ENCODE measurements around the gene DNM3. TPM values are rescaled to one million over a fixed set of nuclear protein-coding genes. Genes with fewer than 3 reads are reported as not detected.
"Not testable (repeated sequence)": the region's sequence is repeated elsewhere in the genome, so short reads cannot be mapped to it uniquely, and the experiment has no call there.

DNM3 gene
- total and polyA plus RNA-seq, 10 of the 15 experiments (the other 5 are each of a cell fraction or from before 2014, with no cell fraction given), result 0.03 to 1.5 (median 0.08) TPM; not detected in 3

DNA sequence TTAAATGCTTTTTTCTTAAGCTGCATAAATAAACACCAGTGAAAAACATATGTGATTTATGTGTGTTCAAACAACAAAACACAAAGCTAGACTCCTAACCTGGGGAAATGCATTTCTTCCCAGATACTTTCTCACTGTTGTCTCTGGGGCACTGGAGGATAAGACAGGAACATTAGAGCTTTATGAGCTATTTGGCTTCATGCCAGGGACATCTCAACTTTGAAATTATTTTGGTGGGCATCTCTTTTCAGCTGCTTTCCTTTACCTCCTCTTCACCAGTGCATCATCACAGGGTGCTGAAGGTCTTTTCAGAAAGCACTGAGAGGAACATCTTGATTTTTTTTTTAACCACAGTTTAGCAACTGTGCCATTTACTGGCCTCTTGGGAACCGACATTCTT lies 212.9 kb downstream of the DNM3 start (continued):
- TF ChIP-seq, protein P1, sequence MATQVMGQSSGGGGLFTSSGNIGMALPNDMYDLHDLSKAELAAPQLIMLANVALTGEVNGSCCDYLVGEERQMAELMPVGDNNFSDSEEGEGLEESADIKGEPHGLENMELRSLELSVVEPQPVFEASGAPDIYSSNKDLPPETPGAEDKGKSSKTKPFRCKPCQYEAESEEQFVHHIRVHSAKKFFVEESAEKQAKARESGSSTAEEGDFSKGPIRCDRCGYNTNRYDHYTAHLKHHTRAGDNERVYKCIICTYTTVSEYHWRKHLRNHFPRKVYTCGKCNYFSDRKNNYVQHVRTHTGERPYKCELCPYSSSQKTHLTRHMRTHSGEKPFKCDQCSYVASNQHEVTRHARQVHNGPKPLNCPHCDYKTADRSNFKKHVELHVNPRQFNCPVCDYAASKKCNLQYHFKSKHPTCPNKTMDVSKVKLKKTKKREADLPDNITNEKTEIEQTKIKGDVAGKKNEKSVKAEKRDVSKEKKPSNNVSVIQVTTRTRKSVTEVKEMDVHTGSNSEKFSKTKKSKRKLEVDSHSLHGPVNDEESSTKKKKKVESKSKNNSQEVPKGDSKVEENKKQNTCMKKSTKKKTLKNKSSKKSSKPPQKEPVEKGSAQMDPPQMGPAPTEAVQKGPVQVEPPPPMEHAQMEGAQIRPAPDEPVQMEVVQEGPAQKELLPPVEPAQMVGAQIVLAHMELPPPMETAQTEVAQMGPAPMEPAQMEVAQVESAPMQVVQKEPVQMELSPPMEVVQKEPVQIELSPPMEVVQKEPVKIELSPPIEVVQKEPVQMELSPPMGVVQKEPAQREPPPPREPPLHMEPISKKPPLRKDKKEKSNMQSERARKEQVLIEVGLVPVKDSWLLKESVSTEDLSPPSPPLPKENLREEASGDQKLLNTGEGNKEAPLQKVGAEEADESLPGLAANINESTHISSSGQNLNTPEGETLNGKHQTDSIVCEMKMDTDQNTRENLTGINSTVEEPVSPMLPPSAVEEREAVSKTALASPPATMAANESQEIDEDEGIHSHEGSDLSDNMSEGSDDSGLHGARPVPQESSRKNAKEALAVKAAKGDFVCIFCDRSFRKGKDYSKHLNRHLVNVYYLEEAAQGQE (IDR thresholded peaks at IDR 0.05; ENCODE audit: low read depth, low read length), result no peak
- TF ChIP-seq, protein P2, sequence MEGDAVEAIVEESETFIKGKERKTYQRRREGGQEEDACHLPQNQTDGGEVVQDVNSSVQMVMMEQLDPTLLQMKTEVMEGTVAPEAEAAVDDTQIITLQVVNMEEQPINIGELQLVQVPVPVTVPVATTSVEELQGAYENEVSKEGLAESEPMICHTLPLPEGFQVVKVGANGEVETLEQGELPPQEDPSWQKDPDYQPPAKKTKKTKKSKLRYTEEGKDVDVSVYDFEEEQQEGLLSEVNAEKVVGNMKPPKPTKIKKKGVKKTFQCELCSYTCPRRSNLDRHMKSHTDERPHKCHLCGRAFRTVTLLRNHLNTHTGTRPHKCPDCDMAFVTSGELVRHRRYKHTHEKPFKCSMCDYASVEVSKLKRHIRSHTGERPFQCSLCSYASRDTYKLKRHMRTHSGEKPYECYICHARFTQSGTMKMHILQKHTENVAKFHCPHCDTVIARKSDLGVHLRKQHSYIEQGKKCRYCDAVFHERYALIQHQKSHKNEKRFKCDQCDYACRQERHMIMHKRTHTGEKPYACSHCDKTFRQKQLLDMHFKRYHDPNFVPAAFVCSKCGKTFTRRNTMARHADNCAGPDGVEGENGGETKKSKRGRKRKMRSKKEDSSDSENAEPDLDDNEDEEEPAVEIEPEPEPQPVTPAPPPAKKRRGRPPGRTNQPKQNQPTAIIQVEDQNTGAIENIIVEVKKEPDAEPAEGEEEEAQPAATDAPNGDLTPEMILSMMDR (IDR thresholded peaks at IDR 0.05 in 2 of 3, conservative IDR thresholded peaks at IDR 0.05 in 1 of 3; ENCODE audit: control insufficient read depth in 2 of 3, extremely low read depth in 1 of 3, insufficient read depth in 1 of 3, low read depth in 3 of 3, low read length in 3 of 3), result no peak
- no peak for TF ChIP-seq STAT3 (IDR thresholded peaks at IDR 0.05; ENCODE audit: low read depth, low read length)
- no peak for TF ChIP-seq CREM (IDR thresholded peaks at IDR 0.05; ENCODE audit: low read depth)
- TF ChIP-seq BCL11A (IDR thresholded peaks at IDR 0.05; ENCODE audit: low read depth, low read length), result no peak
- TF ChIP-seq TARDBP (IDR thresholded peaks at IDR 0.05; ENCODE audit: borderline replicate concordance), result no peak
- TF ChIP-seq MEF2B (IDR thresholded peaks at IDR 0.05; ENCODE audit: partially characterized antibody, poor library complexity, severe bottlenecking), result no peak
- TF ChIP-seq, protein P3, sequence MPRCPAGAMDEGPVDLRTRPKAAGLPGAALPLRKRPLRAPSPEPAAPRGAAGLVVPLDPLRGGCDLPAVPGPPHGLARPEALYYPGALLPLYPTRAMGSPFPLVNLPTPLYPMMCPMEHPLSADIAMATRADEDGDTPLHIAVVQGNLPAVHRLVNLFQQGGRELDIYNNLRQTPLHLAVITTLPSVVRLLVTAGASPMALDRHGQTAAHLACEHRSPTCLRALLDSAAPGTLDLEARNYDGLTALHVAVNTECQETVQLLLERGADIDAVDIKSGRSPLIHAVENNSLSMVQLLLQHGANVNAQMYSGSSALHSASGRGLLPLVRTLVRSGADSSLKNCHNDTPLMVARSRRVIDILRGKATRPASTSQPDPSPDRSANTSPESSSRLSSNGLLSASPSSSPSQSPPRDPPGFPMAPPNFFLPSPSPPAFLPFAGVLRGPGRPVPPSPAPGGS (IDR thresholded peaks at IDR 0.05; ENCODE audit: borderline replicate concordance, insufficient read depth, low read depth, low read length, poor library complexity, severe bottlenecking), result no peak
- TF ChIP-seq LARP7 (IDR thresholded peaks at IDR 0.05), result no peak

DNA sequence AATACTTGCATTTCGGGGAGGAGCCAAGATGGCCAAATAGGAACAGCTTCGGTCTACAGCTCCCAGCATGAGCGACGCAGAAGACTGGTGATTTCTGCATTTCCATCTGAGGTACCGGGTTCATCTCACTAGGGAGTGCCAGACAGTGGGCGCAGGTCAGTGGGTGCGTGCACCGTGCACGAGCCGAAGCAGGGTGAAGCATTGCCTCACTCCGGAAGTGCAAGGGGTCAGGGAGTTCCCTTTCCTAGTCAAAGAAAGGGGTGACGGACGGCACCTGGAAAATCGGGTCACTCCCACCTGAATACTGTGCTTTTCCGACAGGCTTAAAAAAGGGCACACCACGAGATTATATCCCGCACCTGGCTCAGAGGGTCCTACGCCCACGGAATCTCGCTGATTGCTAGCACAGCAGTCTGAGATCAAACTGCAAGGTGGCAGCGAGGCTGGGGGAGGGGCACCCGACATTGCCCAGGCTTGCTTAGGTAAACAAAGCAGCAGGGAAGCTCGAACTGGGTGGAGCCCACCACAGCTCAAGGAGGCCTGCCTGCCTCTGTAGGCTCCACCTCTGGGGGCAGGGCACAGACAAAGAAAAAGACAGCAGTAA lies 214.6 kb downstream of the DNM3 start:
- H3K4me3 ChIP-seq; H3K9ac ChIP-seq (ENCODE audit: control insufficient read depth, insufficient read depth, low read length); BruUV-seq (replicated peaks); H2AFZ ChIP-seq (ENCODE audit: control insufficient read depth, low read depth, low read length); H3K27ac ChIP-seq (ENCODE audit: control insufficient read depth, insufficient read depth); in situ Hi-C loops (cut with MboI); DNase-seq (ENCODE audit: low read depth, low spot score); H4K20me1 ChIP-seq (ENCODE audit: control insufficient read depth, insufficient read depth); H3K79me2 ChIP-seq (ENCODE audit: control insufficient read depth, insufficient read depth, low read length); FAIRE-seq; H3K9me3 ChIP-seq (replicated peaks; ENCODE audit: control insufficient read depth, insufficient read depth, low read length); RAD21 ChIA-PET (ENCODE audit: unreplicated experiment); H3K27me3 ChIP-seq (replicated peaks in 1 of 2; ENCODE audit: control insufficient read depth in 2 of 2, insufficient read depth in 2 of 2, low read length in 1 of 2); CTCF ChIA-PET; H3K4me1 ChIP-seq (ENCODE audit: control insufficient read depth, insufficient read depth, low read length); SMC1A ChIA-PET (ENCODE audit: uncharacterized antibody, unreplicated experiment); POLR2A ChIA-PET; H3K36me3 ChIP-seq (ENCODE audit: control insufficient read depth in 2 of 2, insufficient read depth in 2 of 2, low read length in 1 of 2); H3K4me2 ChIP-seq (ENCODE audit: control insufficient read depth, insufficient read depth); ATAC-seq; intact Hi-C loops (cut with micrococcal nuclease; ENCODE audit: unreplicated experiment): not testable (repeated sequence)
- 63% methylated on average over 23 of the region's 23 CpGs for WGBS (ENCODE audit: insufficient coverage, insufficient replicate concordance, low lambda C conversion rate, missing lambda C conversion rate)

Data from GM12878 (cell line).